Stimulated activated CD4-positive, alpha-beta T cell treated with anti-CD3 and anti-CD28 coated beads, Interleukin-2, amount 100 ng/mL, for 24 hours (primary cell): ENCODE data around the gene PRIM2.
"Not testable (repeated sequence)": the region's sequence is repeated elsewhere in the genome, so short reads cannot be mapped to it uniquely, and the experiment has no call there.

Experiments
- DNase-seq, 2 donors: peaks; one replicate each; pipeline ENCODE4 v3.0.0-alpha.2; 2020

Gene PRIM2

GRCh38 chr6:57515171-57515570 is 197.7 kb downstream of the PRIM2 start:
- DNase-seq, result not testable (repeated sequence)

DNA sequence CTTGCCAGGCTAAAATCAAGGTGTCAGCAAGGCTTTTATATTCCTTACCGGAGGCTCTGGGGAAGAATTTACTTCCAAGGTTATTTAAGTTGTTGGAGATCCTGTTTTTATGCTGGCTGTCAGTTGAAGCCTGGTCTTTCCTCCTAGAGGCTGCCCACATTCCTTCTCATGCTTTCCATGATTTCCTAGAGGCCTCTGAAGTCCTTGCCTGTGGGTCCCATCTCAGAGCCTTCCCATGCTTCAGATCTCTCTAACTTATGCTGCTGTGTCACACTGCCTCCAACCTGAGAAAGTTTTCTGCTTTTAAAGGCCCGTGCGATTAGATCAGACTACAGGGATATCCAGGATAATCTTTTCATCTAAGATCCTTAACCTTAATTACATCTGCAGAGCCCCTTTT is 198.4 kb downstream of the PRIM2 start:
- DNase-seq, result not testable (repeated sequence)

- DNase-seq, result not testable (repeated sequence)
Observed at GRCh38 chr6:57516776-57517175, 199.3 kb downstream of the PRIM2 start.

GRCh38 chr6:57519198-57519597 is 201.8 kb downstream of the PRIM2 start:
- not testable (repeated sequence) for DNase-seq

DNA sequence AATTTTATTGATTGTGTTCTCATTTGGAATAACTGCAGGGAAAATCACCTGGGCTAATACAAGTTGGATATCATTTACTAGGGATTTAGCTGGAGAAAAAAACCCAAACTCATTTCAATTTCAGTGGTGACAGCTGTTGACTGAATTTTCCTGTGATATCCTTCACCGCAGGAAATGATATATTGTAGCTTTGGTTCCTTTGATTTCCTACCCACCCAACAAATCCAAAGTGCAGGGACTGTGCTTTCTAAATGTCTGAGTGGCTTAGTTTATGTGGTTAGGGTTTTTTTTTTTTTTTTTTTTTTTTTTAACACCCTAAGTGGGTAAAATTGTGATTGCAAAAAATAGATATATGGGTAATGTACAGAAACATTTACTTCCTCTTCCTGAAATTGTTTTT is 203.7 kb downstream of the PRIM2 start:
- DNase-seq, result not testable (repeated sequence)

DNA sequence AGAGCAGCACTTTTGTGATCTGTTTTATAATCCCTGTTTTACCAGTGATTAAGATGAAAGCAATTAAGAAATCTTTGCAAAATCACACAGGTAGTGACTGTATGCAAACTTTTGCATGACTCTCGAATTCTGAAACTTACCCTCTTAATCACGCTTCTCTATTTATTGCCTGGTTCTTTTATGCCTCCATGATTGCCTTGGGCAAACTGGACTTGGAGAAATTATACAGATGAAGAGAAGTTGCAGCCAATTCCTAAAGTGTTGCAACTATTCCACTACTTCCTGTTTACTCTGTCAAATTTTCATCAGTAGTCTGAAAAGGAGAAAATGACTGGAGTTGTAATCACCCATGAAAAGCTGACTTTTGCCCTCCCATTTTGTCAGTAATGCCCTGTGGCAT is 205.8 kb downstream of the PRIM2 start:
- not testable (repeated sequence) for DNase-seq

GRCh38 chr6:57529755-57530154 is 212.3 kb downstream of the PRIM2 start:
- not testable (repeated sequence) for DNase-seq

DNA sequence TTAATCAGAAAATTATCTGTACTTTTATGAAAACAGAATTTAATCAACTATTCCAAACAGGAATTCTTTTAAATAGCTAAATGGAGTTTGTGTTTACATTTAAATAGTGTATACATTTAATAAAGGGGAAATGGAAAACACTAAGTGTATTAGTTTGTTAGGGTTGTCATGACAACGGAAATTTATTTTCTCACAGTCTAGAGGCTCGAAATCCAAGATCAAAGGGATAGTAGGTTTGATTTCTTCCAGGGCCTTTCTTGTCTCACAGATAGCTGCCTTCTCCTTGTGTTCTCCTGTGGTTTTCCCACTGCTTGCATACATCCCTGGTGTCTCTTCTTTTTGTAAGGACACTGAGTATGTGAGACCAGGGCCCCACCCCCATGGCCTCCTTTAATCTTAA is 215.2 kb downstream of the PRIM2 start:
- not testable (repeated sequence) for DNase-seq

GRCh38 chr6:57535121-57535520 is 217.7 kb downstream of the PRIM2 start:
- DNase-seq, result not testable (repeated sequence)

GRCh38 chr6:57535994-57536393 is 218.6 kb downstream of the PRIM2 start:
- not testable (repeated sequence) for DNase-seq

DNA sequence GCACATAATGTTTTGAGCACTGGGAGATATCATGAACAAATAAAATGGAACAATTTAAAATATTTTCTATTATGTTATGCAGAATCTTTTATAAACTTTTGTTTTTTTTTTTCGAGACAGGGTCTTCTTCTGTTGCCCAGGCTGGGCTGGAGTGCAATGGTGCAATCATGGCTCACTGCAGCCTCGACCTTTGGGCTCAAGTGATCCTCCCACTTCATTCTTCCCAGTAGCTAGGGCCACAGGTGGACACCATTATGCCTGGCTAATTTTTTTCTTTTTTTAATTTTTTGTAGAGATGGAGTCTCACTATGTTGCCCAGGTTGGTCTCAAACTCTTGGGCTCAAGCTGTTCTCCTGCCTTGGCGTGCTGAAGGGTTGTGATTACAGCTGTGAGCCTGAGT is 220.5 kb downstream of the PRIM2 start:
- DNase-seq, result not testable (repeated sequence)

- DNase-seq, result not testable (repeated sequence)
Observed at GRCh38 chr6:57551961-57552360, 234.5 kb downstream of the PRIM2 start.

GRCh38 chr6:57557855-57558254 is 240.4 kb downstream of the PRIM2 start:
- not testable (repeated sequence) for DNase-seq

- DNase-seq, result not testable (repeated sequence)
Observed at GRCh38 chr6:57559170-57559569, 241.7 kb downstream of the PRIM2 start.

DNA sequence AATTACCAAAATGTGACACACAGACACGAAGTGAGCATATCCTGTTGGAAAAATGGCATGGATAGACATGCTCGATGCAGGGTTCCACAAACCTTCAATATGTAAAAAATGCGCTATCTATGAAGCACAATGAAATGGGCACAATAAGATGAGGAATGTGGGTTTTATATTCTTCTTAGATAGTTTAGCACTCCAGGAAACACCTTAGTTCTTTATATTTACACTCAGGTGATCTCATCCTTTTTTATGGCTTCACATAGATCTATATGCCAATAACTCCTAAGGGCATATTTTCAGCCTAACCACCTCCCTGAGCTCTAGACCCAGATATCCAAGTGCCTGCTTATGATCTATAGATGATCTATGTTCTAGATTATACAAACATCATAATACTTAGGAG is 244.8 kb downstream of the PRIM2 start:
- DNase-seq, result not testable (repeated sequence)

GRCh38 chr6:57572119-57572518 is 254.7 kb downstream of the PRIM2 start:
- DNase-seq, result not testable (repeated sequence)

GRCh38 chr6:57572844-57573243 is 255.4 kb downstream of the PRIM2 start:
- not testable (repeated sequence) for DNase-seq

DNA sequence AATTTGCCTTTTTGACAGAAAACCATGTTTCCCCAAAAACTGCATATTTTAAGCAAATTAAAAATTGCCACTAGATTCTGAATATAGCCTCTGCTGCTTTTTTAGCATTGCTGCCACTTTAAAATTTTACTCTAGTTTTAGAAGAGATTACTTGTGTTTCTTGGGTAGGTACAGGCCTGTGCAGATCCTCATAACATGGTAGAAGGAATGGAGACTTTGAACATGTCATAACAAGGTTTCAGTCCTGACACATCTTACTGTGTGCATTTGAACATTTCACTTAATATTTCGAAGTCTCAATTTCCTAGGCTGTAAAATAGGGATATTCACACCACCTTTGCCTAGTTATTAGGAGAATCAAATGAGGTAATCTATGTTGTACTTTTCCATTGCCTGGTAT is 259.6 kb downstream of the PRIM2 start:
- DNase-seq, result not testable (repeated sequence)

DNA sequence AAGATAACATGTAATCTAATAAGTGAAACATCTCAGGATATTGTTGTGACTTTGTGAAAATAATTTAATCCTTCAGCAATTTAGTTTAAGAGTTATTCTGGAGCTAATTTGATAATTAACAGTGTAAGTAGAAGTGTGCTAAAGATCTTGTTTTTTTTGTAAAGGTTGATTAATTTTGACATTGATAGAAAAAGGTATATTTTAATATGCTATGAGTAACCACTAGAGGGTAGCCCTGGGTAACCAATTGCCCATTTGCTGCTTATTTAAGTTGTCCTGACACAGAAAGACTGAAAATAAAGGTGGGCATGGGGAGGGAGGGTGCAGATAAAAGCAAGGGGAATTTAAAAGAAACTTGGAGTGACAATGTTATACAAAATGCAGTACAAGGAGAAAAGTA is 262.1 kb downstream of the PRIM2 start:
- DNase-seq, result not testable (repeated sequence)

DNA sequence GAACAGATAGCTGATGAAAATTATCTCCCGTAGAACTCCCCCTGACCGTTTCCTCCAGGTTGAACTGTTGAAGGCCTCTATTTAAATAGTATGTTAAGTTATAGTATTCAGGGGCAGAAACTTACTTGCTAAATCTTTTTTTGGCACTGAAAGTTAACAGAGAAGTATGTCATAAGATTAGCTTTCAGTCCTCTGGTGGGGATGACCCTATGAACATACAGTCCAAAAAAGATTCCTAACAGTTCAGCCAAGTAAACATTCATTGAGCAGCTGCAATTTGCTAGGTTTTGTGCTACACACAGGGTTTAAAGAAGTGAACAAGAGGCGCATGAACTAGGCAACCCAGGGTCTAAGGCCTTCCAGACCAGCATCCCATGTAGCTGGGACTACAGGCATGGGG is 264.2 kb downstream of the PRIM2 start:
- DNase-seq, result not testable (repeated sequence)

DNA sequence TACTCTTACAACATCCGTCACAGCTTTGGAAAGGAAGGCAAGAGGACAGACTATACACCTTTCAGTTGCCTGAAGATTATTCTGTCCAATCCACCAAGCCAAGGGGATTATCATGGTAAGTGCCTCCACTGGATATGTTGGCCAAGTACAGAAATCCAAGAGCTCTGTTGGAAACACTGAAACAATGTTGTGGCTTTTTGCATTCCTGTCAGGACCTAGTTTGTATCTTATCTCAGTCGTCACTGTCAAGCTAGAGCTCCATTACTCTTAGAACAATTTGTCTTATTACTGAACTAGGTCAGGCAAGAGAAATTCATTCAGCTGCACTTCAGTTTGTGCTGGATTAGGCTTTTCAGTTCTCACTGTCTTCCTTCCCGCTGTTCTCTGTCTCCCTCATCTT is 283.7 kb downstream of the PRIM2 start:
- DNase-seq, result not testable (repeated sequence)

- DNase-seq, result not testable (repeated sequence)
Observed at GRCh38 chr6:57605303-57605702, 287.9 kb downstream of the PRIM2 start.

DNA sequence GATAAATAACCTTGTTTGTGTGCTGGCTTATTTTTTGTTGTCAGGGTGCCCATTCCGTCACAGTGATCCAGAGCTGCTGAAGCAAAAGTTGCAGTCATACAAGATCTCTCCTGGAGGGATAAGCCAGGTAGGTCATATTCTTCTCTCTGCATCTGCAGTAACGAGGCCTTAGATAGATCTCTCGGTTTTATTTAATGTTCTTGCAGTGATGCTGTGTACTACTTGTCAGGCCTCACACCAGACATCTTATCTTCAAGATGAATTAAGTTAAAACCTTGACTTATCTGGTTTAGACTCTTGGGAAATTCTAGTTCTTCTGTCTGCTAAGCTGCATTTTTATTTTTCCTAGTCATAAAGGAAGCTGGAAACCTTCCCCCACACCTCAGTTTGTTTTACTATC is 288.9 kb downstream of the PRIM2 start:
- DNase-seq, result not testable (repeated sequence)

DNA sequence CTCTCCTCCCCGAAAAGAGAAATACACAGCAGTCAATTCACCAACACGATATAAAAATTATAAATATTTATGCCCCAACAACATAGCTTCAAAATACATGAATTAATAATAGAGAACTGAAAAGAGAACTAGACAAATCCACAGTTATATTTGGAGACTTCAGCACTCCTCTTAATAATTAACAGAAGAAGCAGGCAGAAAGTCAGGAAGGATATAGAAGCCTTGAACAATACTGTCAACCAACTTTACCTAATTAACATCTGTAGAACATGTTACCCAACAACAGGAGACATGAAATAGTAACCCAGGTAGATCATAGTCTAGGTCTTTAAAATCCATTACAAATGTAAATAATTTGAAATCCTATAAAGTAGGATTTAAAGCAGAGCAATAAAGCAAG is 293.2 kb downstream of the PRIM2 start:
- not testable (repeated sequence) for DNase-seq

DNA sequence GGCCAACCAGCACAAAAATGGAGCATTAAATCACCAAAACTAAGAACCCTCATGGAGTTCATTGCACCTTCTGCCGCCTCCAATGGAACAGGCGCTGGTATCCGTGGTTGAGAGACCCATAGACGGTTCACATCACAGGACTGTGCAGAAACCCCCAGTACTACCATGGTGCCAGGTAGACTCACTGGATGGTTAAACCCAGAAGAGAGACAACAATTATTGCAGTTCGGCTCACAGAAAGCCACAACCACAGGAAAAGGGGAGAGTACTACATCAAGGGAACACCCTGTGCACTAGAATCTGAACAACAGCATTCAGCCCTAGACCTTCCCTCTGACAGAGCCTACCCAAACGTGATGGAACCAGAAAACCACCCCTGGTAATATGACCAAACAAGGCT is 301.5 kb downstream of the PRIM2 start:
- DNase-seq, result not testable (repeated sequence)

- DNase-seq, result not testable (repeated sequence)
Observed at GRCh38 chr6:57631773-57632172, 314.3 kb downstream of the PRIM2 start.
